Activated T-cell treated with anti-CD3 and anti-CD28 coated beads, Interleukin-2, amount 50 U/mL, for 48 hours (primary cell): ENCODE measurements around the gene PKIG.
"Not testable (repeated sequence)": the region's sequence is repeated elsewhere in the genome, so short reads cannot be mapped to it uniquely, and the experiment has no call there.

ENCODE experiments used
- DNase-seq, 2 experiments: peaks; one replicate each; pipeline ENCODE4 v3.0.0-alpha.2; 2020

The PKIG gene

DNA sequence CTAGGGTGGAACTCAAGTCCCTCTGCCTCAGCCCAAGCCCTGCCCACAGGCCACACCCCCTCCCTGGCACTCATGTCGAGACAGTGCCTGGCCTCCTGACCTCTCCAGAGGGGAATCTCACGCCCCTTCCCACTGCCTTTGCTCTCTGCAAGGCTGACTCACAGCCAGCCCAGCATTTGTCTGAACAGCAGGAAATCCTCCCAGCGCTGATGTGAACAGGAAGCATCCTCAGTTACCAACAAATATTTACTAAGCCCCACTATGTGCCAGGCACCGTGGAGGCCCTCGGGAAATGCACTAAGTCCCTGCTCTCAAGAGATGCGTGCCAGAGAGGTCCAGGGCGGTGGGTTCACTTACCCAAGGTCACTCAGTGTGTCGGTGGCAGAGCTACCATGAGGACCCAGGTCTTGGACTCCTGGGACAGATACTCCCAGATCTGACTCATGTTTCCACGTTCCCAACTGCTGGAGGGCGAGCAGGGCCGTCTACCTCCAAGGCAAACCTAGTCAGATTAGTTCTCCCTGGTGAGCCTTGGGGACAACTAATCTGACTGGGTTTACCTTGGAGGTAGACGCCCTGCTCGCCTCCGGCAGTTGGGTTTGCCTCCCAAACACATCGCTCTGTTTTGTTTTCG, 61.3 kb downstream of the PKIG start:
- DNase-seq = peak; percentile 28 to 44

DNA sequence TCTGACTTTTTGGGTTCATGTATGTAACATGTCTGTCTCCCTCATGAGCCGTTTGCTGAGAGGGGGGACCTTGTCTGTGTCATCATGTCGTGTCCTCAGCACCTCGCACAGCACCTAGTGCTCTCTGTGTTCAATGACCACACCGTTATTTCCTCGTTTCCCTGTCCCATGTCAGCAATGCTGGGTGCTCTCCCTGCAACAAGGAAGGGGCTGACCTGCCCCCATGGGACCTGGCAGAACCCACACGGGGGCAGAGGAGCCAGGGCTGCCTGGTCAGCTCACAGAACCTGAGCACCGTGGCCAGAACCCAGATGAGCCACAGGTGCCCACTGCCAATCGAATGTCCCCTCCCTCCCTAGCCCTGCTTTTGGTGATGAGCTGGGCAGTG, 61.8 kb downstream of the PKIG start:
- DNase-seq = no peak

DNA sequence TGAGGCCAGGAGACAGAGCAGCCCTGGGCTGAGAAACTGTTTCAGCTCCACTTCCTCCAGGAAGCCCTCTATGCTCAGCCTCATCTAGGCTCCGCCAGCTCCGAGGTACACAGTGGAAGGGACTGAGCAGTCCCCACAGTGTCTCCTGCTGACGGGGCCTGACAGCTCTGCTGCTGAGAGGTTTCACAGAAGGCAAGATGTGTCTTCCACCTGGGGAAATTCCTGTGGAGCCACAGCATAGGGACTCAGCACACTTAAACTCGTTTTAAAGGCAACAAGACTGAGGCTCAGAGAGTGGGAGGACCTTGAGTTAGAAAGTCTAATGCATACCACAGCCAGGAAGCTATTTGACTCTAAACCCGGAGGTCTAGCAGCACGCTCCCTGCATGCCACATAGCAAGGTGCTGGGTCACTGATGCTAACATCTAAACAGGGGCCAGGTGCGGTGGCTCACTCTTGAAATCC, 62.3 kb downstream of the PKIG start:
- DNase-seq = peak; percentile 39 to 58

DNA sequence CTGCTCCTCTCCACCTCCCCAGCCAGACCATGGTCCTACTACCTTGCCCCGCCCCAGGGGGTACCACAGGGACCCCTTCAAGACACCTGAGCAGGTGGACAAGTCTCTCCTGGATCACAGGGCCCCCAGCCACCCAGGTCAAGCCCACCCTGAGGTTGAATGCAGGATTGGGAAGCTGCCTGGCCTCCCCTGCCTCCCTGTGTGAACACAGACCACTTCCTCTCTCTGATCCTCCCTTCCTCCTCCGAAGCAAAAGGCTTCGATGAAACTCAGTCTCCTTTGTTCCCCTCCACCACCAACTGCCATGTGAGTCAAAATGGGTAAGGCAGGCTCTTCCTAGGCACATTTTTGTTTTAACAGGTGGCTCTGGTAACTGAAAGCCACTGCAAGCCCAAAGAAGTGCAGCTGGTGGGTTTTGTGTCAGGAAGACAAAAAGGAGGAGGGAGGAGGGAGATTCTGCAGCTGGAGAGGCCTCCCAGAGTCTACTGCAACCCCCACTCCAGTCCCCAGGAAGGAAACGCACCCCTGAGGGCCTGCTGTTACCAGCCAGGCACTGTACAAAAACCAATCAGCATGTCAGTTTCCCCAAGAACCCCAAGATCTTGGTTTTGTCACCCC, 63.8 kb downstream of the PKIG start:
- DNase-seq = peak; percentile 43 to 47

DNA sequence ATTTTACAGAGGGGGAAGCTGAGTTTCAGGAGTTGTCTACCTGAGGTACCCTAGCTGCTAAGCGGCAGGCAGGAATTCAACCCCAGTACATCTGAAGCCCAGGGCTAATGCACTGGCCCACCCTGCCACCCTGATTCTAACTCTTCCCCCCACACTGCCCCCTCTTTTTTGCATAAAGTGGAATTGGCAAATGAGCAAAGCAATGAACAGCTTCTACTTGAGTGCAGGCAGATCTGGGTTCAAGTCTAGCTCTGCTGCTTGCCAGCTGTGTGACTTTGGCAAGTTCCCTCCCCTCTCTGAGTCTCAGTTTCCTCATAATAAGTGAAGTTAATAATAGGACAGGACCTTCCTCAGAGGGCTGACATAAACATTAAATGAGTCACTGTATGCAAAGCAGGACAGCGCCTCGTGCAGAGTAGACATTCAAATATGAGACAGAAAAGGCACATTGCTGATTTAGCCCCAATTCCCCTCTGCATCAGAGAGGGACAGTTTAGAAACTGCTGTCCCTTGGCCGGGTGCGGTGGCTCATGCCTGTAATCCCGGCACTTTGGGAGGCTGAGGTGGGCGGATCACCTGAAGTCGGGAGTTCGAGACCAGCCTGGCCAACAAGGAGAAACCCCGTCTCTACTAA, 64.4 kb downstream of the PKIG start:
- no peak for DNase-seq

DNA sequence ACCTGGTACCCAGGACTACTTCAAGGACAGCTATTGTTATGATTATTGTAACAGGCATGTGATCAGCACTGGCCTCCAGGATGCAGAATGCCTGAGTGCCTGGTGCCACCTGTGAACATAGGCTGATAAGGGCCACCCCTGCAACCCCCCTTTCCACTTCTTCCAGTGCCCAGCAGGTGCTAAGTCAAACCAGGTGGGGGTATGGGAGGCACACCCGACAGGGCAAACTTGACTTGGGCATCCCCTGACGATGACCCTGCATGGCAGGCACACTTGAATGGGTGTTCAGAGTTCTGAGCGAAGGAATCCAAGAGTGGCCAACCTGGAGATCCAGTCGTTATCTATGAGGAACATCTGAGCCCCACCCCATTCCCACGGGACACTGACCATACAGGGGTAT, 65.7 kb downstream of the PKIG start:
- no peak for DNase-seq

DNA sequence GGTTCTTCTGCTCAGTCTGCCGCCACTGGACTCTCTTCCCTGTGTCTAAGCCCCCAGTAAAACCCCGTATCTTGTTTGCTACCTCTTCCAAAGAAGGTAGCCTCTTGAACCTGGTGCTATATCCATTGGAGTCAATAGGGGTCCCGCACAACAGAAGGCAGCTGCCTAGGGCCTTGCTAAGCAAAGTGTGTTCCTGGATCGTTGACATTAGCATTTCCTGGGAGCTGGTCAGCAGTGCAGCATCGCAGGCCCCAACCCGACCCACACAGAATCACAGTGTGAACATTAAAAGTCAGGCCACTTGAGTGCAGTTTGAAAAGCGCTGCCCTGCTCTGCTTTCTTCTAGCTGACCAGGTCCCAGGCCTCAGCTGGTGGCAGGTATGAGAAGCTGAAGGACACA, 66.2 kb downstream of the PKIG start:
- no peak for DNase-seq

DNA sequence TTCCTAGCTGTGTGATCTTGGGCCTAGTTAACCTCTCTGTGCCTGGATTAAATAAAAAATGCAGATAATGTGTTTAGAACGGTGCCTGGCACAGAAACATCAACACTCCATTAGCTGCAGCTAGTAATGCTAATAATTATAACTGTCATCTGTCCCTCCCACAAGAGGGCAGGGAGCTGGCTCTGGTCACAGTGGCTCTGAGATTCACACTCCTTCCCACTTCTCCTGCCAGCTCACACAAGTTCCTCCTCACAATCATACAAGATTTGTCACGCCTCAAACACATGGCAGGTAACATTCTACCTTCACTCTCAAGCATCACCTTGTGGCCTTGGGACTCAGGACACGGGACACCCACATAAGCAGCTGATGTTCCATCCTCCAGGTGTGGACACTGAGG, 66.7 kb downstream of the PKIG start:
- no peak for DNase-seq

DNA sequence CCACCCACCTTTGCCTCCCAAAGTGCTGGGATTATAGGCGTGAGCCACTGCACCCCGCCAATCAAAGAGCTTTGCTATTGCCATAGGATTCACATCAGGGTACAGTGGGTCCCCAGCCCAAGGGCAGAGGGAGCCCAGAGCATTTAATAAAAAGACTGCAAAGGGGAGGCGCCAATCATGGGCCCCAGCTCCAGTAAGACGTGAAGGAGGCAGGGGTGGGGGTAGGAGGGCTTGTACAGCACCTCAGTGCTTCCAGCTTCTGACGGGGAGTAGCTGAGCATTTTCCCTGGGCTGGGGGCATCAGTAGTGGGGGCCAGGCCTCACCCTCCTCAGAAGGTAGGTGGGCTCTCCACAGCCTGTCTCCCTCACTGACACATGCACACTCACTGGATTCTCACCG, 67.6 kb downstream of the PKIG start:
- no peak for DNase-seq

DNA sequence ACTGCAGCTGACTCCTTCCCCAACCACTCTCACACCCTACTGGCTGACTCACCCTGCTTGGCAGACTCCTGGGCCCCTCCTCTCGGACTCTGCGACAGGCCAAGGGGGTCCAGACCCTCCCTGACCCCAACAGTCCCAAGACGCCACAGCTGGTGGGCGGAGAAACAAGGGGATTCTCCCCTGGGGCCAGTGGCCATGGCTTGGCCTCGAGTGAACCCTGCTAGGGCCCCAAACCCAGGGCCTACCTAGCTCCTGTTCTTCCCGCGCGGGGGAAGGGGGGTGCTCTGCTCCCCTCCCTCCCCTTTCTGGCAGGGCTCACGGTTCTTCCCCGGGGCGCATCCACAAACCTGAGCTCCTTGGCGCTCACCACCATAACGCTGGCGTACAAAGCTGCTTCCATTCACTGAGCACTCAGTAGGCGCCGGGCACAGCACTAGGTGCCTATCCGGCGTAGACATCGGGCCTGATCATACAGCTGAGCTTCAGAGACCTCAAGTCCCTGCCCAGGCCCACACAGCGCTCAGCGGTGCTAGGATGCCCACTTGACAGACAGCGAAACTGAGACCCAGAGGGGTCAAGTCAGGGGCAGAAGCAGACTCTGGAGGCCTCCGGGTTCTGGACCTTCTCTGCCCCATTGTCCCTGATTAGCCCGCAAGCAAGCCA, 68.5 kb downstream of the PKIG start:
- peak; percentile 65 to 70 for DNase-seq

DNA sequence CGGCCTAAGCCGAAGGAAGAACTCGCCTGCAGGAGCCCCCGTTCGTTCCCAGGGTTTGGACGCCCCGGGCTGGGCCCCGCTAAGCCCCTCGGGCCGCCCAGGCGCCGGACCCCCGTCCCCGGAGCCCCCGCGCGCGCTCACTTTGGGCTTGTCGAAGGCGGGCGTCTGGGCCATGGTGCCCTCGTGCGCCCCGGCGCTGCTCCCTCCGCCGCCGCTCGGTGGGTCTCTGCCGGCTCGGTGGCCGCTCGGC, 69.0 kb downstream of the PKIG start:
- no peak for DNase-seq

DNA sequence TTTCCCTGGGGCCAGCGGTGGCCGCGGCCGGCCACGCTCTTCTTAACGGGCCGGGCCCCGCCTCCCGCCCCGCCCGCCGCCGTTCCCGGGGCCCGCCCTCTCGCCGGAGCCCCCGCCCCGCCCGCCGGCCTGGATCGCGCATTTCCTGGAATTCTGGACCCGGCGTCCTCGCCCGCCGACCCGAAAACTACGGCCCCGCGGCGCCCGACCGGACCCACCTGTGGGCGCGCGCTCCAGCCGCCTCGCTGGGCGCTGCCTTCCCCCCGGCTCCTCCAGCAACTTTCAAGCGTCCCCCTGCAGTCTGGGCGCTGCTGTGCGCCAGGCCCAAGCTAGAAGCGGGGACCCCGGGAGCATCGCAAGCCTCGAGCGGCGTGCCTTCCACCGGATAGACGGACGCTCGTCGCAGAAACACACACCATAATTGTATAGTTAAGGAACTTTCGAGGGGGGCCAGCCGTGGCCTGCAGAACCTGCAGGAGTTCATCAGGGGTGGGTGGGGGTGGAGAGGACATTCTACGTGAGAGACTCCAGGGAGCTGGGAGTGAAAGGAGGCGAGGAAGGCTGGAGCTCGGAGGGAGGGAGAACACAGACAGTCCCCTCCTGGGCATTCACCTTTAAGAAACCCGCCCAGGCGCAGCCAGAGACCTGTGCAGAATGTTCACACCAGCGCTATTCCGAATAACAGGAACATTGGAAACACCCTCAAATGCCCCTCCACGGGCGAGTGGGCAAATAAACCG, 69.5 kb downstream of the PKIG start, which contains the start of gene ADA:
ADA (minus strand) TSS at position 16 of the 740 bp plus-strand sequence. CDS start 92 bp downstream, outside the sequence.
- peak; percentile 64 to 72 for DNase-seq

DNA sequence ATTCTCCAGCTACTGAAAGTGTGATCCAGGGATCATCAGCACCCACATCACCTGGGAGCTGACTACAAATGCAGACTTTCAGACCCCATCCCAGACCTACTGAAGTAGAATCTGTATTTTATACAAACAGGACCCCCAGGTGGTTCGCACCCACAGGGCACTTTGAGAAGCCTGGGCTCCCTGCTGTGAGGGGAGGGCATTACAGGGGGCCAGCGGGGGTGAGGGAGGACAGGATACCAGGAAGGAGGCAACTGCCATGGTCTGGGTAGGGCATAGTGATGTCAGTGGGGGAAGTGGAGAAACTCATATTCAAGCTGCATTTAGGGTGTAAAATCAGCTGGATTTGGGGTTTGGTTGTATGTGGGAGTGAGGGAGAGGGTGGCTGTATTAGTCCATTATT, 71.2 kb downstream of the PKIG start:
- DNase-seq = no peak

DNA sequence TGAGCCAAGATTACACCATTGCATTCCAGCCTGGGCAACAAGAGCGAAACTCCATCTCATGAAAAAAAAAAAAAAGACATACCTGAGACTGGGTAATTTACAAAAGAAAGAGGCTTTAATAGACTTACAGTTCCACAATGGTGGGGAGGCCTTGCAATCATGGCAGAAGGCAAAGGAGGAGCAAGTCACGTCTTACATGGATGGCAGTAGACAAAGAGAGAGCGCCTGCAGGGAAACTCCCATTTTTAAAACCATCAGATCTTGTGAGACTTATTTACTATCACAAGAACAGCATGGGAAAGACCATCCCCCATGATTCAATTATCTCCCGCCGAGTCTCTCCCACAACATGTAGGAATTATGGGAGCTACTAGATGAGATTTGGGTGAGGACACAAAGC, 71.8 kb downstream of the PKIG start:
- not testable (repeated sequence) for DNase-seq

DNA sequence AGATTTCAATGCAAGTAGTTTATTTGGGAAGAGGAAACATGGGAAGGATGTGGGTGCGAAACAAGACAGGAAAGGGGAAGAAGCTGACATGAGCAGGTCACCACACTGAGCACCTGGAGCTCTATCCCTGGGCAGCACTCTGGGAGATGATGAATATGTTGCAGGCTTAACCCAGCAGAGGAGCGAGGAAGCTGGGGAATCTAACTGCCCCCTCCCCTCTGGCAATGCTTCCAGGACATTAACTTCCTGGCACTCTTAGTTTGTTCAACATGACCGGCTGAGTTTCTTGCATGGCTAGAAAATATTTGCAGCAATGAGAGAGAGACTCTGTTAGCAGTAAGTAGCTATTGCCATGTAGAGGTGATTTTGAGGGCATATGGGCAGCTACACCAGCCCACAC, 74.1 kb downstream of the PKIG start:
- no peak for DNase-seq

DNA sequence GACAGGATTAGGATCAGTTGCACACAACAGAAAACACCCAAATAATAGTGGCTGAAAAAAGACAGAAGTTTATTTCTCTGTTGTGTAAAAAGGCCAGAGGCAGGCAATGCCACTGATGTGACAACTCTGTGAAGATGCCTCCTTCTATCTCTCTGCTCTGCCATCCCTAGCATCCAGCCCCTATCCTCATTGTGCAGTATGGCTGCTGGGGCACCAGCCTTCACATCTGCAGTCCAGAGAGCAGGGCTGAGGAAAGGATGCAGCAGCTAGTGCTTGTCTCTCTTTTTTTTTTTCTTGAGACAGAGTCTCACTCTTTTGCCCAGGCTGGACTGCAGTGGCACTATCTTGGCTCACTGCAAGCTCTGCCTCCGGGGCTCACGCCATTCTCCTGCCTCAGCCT, 75.5 kb downstream of the PKIG start:
- DNase-seq = no peak

DNA sequence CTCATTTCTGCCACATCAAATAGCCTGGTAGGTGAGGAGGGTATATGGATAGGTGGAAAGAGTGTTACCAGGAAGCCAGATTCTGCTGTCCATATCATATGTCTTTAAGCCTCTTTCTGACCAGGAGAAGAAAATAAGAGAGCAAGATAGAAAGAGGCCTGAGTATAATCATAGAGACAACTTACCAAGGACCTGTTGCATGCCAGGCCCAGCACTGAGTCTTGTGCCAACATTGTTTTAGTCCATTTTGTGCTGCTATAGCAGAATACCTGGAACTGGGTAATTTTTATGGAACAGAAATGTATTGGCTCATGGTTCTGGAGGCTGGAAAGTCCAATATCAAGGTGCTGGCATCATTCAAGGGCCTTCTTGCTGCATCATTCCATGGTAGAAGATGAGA, 76.4 kb downstream of the PKIG start:
- no peak for DNase-seq

DNA sequence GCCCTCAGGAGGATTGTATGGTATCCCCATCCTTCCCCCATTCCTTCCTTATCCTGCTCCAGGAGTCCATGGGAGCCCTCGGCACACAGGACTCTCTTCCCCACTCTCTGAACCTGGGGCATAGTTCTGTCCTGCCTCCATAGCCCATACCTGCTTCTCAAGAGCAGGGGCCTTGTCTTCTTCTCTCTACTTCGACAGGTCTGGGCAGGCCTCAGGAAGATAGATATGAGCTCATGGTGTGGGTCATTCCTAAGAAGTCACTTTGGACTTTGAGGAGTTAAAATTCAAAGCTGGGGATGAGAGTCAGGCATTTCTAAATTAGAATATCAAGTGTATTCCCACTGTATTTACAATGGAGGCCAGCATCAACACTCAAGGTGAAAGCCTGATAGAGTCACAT, 77.6 kb downstream of the PKIG start:
- DNase-seq = no peak

DNA sequence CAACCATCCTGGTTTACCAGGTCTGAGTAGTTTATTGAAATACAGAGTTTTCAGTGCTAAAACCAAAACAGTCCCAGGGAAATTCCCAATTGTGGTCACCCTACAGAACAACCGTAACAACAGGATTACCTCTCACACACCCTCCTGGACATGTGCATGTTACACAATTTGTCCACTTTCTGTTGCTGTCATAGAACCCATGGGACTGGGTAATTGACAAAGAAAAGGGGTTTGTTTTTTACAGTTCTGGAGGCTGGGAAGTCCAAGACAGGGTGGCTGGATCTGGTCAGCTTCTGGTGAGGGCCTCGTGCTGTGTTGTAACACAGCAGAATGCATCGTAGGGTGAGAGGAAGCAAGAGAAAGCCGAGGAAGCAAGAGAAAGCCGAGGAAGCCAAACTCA, 78.2 kb downstream of the PKIG start:
- DNase-seq = no peak

DNA sequence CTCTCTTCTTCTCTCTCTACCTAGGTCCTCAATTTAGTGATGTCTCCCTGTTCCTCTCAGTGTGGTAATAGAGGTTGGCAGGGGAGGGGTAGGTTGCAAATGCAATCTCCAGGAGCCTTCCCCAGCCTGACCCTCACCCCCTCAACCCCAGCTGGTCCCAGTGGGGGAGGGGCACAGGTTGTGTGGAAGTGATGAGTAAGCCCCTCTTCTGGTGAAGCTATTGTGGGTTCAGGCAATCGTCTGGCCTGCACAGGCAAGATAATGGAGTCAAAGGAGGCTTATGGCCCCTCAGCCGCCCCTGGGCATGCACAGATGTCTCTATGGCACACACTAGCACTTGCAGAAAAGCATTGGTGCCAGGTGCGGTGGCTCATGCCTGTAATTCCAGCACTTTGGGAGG, 79.9 kb downstream of the PKIG start:
- DNase-seq = no peak

DNA sequence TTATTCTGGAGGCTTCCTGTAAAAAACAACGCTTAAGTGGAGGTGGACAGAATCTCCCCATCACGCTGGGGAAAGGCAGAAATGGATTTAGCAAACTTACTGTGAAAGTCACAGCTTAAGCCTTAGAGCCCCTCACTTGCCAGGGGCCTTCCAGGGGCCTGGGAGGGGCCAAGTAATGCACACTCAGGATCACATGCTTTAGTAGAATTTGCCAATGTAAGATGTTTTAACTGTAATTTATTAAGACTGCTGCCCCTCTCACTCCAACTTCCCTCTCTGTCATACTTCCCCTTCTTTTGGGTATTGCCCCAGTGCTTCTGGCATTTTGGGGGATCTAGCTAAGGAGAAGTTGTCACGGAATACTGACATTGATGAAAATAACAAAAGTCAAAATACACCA, 81.8 kb downstream of the PKIG start:
- no peak for DNase-seq

DNA sequence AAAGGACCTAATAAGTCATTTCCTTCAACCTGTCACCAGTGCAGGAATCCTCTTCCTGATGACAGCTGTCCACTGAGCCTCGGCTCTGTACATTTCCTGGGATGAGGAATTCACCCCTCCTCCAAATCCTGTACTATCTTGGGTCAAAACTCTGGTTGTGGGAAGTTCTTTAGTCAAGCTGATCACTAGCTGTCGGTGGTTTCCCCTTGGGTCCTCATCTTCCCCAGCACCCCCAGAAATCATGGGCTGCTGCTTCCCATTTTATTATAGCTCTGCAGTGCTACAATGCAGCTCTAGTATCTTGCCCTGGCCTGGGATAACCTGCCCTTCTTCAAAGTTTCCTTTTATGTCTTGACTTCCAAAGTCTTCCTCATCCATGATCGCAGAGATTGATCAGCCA, 83.7 kb downstream of the PKIG start:
- DNase-seq = no peak
